G401 (cell line): ENCODE measurements around the gene ZNF174. TPM values are rescaled to one million over a fixed set of nuclear protein-coding genes. Genes with fewer than 3 reads are reported as not detected.

ENCODE experiments used
- DNase-seq: peaks from one replicate; pipeline ENCODE4 v3.0.0-alpha.2; 2015; ENCODE audit warnings: low spot score
- in situ Hi-C: cut with HindIII; loops from 2 replicates; pipeline ENCODE4 v1.10.0; 2016; ENCODE audit warnings: low sequenced_read_pairs, mixed read lengths
- total RNA-seq: library from RNA; depleted of rRNA; stranded (reverse); fragments of >200 nt; shearing (Covaris generic); gene quantifications from 2 replicates; pipeline ENCODE4 v1.2.3, GENCODE V29; 2014; rRNA removed

The ZNF174 gene
- 20.0 and 26.6 TPM in 2 replicates for total RNA-seq

- in situ Hi-C loops, result no loop called here
- peak; percentile 99 for DNase-seq
These were observed at the start of gene ZNF174, which contains the start of gene ZSCAN32 for GRCh38 chr16:3400779-3401688. ZNF174 (plus strand) TSS chr16:3401215; CDS start chr16:3402005, 790 bp downstream. ZSCAN32 (minus strand) TSS chr16:3401004; CDS start chr16:3397557, 3,447 bp downstream.

DNA sequence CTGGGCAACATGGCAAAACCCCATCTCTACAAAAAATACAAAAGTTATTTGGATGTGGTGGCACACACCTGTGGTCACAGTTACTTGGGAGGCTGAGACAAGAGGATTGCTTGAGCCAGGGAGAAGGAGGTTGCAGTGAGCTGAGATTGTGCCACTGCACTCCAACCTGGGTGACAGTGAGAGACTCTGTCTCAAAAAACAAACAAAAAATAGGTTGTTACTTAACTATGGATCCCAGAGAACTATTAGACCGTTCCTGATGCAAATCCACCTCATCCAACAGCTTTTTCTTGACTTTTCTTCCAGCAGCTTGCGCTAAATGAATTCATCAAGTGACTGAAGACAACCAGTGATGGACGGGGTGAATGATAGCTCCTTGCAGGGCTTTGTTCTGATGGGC is 45.4 kb upstream of the ZNF174 start, which contains the start of gene OR2C1:
Gene OR2C1, plus strand, starts transcription at position 301 of the 400 bp plus-strand sequence. Its CDS starts 52 bp downstream, at position 353.
- in situ Hi-C loops, result no loop called here
- DNase-seq, result no peak

DNA sequence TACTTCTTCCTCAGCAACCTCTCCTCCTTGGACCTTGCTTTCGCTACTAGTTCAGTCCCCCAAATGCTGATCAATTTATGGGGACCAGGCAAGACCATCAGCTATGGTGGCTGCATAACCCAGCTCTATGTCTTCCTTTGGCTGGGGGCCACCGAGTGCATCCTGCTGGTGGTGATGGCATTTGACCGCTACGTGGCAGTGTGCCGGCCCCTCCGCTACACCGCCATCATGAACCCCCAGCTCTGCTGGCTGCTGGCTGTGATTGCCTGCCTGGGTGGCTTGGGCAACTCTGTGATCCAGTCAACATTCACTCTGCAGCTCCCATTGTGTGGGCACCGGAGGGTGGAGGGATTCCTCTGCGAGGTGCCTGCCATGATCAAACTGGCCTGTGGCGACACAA is 44.9 kb upstream of the ZNF174 start:
- no peak for DNase-seq
- in situ Hi-C loops, result no loop called here

DNA sequence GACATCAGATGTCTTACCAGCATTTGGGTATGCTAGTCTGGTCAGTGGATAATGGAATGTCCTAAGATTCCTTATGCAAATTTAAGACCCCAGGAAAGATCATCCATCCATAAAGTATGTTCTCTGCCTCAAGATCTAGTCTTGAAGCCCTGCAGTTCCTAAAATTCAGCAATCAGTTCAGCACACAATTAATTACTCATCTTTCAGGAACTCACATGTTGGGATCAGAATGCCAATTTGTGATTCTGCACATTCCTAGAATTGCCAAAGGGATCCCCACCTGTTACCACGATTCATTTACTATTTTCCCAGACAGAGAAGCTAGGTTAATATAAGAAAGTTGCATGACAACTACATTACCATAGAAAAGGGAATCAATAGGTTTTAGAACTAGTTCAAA is 42.1 kb upstream of the ZNF174 start:
- DNase-seq, result no peak
- in situ Hi-C loops, result no loop called here

- in situ Hi-C loops, result no loop called here
- DNase-seq, result no peak
These were observed 38.1 kb upstream of the ZNF174 start for GRCh38 chr16:3362931-3363330.

- peak; percentile 2 for DNase-seq
- in situ Hi-C loops, result no loop called here
These were observed 37.2 kb upstream of the ZNF174 start for GRCh38 chr16:3363793-3364192.

- peak; percentile 99 for DNase-seq
- in situ Hi-C loops, result no loop called here
These were observed 36.1 kb upstream of the ZNF174 start for GRCh38 chr16:3364774-3365427.

- in situ Hi-C loops, result no loop called here
- DNase-seq, result no peak
These were observed 31.9 kb upstream of the ZNF174 start for GRCh38 chr16:3369073-3369472.

DNA sequence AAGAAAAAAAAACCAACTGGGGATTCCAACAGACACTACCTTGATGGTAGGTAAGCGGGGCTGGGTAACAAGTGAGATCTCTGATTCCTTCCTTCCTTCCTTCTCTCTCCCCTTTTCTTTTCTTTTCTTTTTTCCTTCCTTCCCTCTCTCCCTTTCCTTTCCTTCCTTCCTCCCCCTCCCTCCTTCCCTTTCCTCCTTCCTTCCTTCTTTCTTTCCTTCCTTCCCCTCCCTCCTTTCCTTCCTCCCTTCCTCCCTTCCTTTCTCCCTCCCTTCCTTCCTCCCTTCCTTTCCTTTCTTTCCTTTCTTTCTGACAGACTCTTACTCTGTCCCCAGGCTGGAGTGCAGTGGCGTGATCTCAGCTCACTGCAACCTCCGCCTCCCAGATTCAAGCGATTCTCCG is 25.3 kb upstream of the ZNF174 start:
- no peak for DNase-seq
- in situ Hi-C loops, result no loop called here

- no peak for DNase-seq
- in situ Hi-C loops, result no loop called here
These were observed 23.1 kb upstream of the ZNF174 start for GRCh38 chr16:3377917-3378316.

DNA sequence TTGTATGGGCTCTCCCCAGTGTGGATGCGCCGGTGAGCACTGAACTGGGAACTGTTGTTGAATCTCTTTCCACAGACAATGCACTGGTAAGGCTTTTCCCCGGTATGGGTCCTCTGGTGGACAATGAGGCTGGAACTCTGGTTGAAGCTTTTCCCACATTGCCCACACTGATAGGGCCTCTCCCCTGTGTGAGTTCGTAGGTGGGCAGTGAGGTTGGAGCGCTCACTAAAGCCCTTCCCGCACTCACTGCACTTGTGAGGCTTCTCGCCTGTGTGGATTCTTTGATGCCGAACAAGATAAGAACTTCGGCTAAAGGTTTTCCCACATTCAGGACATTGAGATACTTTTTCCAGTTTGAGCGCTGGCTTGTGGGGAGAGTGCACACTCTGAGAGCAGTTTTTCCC is 18.0 kb upstream of the ZNF174 start:
- DNase-seq, result no peak

GRCh38 chr16:3388325-3388724 is 12.7 kb upstream of the ZNF174 start:
- in situ Hi-C loops, result no loop called here
- no peak for DNase-seq

More for the DNA sequence above, 18.0 kb upstream of the ZNF174 start:
- in situ Hi-C loops, result no loop called here

DNA sequence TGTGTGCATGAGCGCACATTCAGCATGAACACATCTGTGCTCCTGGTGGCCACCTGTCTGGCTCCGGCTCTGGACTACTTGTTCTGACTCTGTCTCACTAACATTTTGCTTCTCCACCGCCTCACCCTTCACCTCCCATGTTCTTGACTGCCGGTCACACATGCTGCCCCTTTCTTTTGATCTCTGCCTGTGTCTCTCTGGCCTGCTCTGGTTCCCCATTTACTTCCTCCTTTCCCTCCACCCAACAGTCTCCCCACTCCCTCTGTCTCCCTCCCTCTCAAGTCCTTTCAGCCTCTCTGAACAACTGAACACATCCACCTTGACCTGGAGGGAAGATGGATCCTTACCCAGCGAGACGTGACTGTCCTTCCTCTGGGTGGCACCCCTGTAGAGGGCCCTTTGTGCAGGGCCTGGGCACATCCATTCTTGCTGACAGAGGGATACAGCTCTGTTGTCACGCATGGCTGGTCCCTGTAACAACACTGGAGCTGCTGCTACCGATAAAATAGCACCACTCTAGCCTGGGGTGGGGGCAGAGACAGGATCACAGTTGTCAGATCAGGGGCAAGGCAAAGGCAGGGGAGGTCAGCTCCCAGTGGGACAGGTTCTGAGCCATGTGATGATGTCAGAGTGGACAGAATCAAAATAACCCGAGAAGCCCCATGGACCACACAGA is 11.2 kb upstream of the ZNF174 start:
- in situ Hi-C loops, result no loop called here
- DNase-seq, result no peak

GRCh38 chr16:3400446-3400778 is 603 bp upstream of the ZNF174 start:
- DNase-seq, result no peak
- in situ Hi-C loops, result no loop called here

- in situ Hi-C loops, result no loop called here
- DNase-seq, result peak; percentile 13
These were observed 843 bp downstream of the ZNF174 start for GRCh38 chr16:3401719-3402397.

DNA sequence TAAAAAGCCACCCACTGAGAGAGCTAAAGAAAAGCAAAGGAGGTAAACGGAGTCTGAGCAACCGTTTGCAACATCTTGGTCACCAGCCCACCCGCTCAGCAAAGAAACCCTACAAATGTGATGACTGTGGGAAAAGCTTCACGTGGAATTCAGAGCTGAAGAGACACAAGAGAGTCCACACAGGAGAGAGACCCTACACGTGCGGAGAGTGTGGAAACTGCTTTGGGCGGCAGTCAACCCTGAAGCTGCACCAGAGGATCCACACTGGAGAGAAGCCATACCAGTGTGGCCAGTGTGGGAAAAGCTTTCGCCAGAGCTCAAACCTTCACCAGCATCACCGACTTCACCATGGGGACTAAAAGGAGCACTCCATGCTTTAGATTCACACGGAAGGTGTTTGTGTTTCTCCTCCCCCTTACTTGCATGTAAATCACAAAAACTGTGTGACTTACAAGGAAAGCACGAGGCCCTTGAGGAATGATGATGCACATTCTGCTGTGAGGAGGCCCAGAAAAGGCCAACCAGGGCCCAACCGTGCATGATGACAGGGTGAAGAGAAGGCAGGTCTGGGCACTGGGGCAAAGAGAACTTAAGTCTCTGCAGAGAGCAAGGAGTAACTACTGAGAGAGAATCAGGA is 7.7 kb downstream of the ZNF174 start:
- in situ Hi-C loops, result no loop called here
- DNase-seq, result no peak

DNA sequence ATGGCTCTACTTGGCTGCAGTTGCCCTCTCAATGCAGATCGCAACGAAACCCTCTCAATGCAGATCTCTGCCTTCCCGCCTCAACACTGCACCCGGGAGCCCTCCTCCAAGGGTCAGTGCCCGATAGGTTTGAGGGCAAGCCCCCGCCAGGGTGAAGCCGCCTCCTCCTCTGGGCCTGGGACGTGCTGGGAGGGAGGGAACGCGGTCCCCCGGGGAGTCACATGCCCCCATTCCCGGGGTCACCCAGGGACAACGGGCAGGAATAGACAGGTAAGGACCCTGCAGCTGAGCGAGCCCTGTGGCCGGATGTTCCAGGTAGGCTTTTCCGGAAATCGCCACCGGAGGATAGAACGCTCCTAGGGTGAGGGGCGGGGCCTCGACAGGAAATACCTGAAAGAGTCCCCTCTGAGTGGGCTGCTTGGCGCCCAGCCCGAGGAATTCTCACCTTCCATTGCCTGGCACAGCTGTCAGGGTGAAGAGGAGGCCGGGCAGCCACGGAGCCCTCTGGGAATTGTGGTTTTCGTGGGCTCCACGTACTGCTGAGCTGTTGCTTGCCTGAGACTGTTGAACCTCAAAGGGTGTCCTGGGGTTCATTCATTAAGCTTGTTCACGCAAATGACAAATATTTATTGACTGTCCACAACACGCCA is 12.8 kb downstream of the ZNF174 start:
- in situ Hi-C loops, result no loop called here
- DNase-seq, result no peak

DNA sequence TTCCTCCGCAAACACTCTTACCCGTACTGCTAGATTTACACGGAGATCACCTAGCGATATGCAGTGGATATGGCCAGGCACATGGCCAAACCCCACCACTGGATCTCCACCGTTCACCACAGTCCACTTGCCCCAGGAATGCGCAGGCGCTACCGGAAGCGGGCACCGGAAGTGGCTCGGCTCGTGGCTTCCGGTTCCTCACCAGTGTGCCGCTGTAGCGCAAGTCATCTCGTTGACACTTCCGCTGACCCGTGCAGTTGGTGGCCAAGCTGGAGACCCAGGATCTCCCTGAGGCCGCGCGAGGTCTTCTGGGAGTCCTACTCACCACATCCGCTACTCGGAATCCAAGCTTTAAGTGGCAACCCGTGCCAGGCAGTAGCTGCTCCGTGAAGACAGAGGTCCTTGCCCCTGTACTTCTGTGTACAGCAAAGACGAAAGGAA is 30.8 kb downstream of the ZNF174 start:
- in situ Hi-C loops, result no loop called here
- DNase-seq, result peak; percentile 77
